IMR-90 (cell line): ENCODE measurements around the gene OR52B2.

Experiments
- BHLHE40 ChIP-seq: fragments of 150-350 bp; IDR thresholded peaks from 2 replicates; pipeline ENCODE4 v1.6.1; 2016; ENCODE audit warnings: mild to moderate bottlenecking, low read depth, low read length
- FOS ChIP-seq: fragments of 150-350 bp; IDR thresholded peaks from 2 replicates; pipeline ENCODE4 v1.6.1; 2016; ENCODE audit warnings: low read depth, low read length
- MAFK ChIP-seq: IDR thresholded peaks from 2 replicates; pipeline ENCODE4 v1.6.1; 2012; ENCODE audit warnings: low read depth, low read length, improper control_type of control experiment
- POLR2A ChIP-seq: IDR thresholded peaks from 2 replicates; pipeline ENCODE4 v1.6.1; 2012; ENCODE audit warnings: mild to moderate bottlenecking, low read depth, low read length
- RAD21 ChIP-seq: IDR thresholded peaks from 2 replicates; pipeline ENCODE4 v1.6.1; 2012; ENCODE audit warnings: low read length, improper control_type of control experiment
- RCOR1 ChIP-seq: IDR thresholded peaks from 2 replicates; pipeline ENCODE4 v1.6.1; 2012; ENCODE audit warnings: mild to moderate bottlenecking, low read length, improper control_type of control experiment; ENCODE audit not compliant: insufficient replicate concordance
- SMC3 ChIP-seq: fragments of 150-350 bp; IDR thresholded peaks from 2 replicates; pipeline ENCODE4 v1.6.1; 2016; ENCODE audit warnings: low read depth, mild to moderate bottlenecking, antibody characterized with exemption, low read length, moderate library complexity
- TF ChIP-seq, protein P1 (sequence below): conservative IDR thresholded peaks from 2 replicates; pipeline ENCODE4 v1.5.1; 2012; ENCODE audit warnings: mild to moderate bottlenecking, low read depth, low read length, improper control_type of control experiment
- TF ChIP-seq, protein P2 (sequence below): fragments of 150-350 bp; IDR thresholded peaks from 2 replicates; pipeline ENCODE4 v1.6.1; 2017; ENCODE audit warnings: mild to moderate bottlenecking, antibody characterized with exemption, low read length, low read depth

- TF ChIP-seq, protein P1, sequence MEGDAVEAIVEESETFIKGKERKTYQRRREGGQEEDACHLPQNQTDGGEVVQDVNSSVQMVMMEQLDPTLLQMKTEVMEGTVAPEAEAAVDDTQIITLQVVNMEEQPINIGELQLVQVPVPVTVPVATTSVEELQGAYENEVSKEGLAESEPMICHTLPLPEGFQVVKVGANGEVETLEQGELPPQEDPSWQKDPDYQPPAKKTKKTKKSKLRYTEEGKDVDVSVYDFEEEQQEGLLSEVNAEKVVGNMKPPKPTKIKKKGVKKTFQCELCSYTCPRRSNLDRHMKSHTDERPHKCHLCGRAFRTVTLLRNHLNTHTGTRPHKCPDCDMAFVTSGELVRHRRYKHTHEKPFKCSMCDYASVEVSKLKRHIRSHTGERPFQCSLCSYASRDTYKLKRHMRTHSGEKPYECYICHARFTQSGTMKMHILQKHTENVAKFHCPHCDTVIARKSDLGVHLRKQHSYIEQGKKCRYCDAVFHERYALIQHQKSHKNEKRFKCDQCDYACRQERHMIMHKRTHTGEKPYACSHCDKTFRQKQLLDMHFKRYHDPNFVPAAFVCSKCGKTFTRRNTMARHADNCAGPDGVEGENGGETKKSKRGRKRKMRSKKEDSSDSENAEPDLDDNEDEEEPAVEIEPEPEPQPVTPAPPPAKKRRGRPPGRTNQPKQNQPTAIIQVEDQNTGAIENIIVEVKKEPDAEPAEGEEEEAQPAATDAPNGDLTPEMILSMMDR: no peak
- no peak for TF ChIP-seq MAFK
- TF ChIP-seq POLR2A: no peak
- TF ChIP-seq BHLHE40: no peak
- TF ChIP-seq SMC3: no peak
- TF ChIP-seq RCOR1: no peak
- TF ChIP-seq RAD21: no peak
- TF ChIP-seq FOS: no peak
- TF ChIP-seq, protein P2, sequence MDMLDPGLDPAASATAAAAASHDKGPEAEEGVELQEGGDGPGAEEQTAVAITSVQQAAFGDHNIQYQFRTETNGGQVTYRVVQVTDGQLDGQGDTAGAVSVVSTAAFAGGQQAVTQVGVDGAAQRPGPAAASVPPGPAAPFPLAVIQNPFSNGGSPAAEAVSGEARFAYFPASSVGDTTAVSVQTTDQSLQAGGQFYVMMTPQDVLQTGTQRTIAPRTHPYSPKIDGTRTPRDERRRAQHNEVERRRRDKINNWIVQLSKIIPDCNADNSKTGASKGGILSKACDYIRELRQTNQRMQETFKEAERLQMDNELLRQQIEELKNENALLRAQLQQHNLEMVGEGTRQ: no peak
These were observed 13.3 kb downstream of the OR52B2 start for GRCh38 chr11:6156628-6157359.
